C4-2B (cell line): ENCODE measurements around the gene TRIM62.

ENCODE experiments used
- CTCF ChIP-seq: fragments of 450-650 bp; conservative IDR thresholded peaks from 2 replicates; pipeline ENCODE4 v1.5.1; 2017; ENCODE audit warnings: mild to moderate bottlenecking
- ZFX ChIP-seq: fragments of 450-650 bp; IDR thresholded peaks from 2 replicates; pipeline ENCODE4 v1.6.1; 2017

GRCh38 chr1:33143698-33144097 is 38.1 kb downstream of the TRIM62 start:
- TF ChIP-seq CTCF (no peak), ZFX (no peak)
